ENCODE measurements around the gene RET.

The RET gene

GRCh38 chr10:43166880-43167497 is 90.1 kb downstream of the RET start:
- no peak overlapping the region for H3K4me3 ChIP-seq (ENCODE audit: severe bottlenecking)
- H3K4me1 ChIP-seq (ENCODE audit: insufficient read depth, poor library complexity, severe bottlenecking): peaks cover 9% of the 10 kb centered on the region
- H3K27ac ChIP-seq (ENCODE audit: poor library complexity, severe bottlenecking): no peak overlapping the region
- H3K27me3 ChIP-seq (ENCODE audit: insufficient read depth, poor library complexity, severe bottlenecking): no peaks in the 10 kb centered on the region
- no peaks in the 10 kb centered on the region for H3K9me3 ChIP-seq (ENCODE audit: severe bottlenecking)
- no peak for TF ChIP-seq CTCF (IDR thresholded peaks at IDR 0.05; ENCODE audit: poor library complexity, severe bottlenecking)
- no peak for DNase-seq (ENCODE audit: low spot score)
- peaks cover 35% of the 10 kb centered on the region for H3K36me3 ChIP-seq (ENCODE audit: low read depth)
- ATAC-seq (ENCODE audit: low read depth): no peak

DNA sequence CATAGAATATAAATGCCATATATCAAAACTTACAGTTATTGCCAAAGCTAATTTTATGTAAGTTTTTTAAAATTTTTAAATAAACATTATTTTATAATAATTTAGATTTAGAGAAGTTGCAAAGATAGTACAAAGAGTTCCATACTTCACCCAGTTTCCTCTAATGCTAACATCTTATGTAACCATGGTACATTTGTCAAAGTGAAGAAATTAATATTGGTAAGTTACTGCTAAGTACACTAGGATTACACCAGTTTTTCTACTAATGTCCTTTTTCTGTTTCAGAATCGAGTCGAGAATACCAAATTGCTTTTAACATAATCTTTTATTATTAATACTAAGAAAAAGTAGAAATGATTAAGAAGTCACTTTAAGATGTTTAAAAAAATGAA is 90.6 kb downstream of the RET start:
- no peaks in the 10 kb centered on the region for H3K27me3 ChIP-seq (ENCODE audit: insufficient read depth, poor library complexity, severe bottlenecking)
- no peak overlapping the region for H3K4me3 ChIP-seq (ENCODE audit: severe bottlenecking)
- ATAC-seq (ENCODE audit: low read depth) (no peak), DNase-seq (ENCODE audit: low spot score) (no peak)
- no peak overlapping the region for H3K27ac ChIP-seq (ENCODE audit: poor library complexity, severe bottlenecking)
- peaks cover 9% of the 10 kb centered on the region for H3K4me1 ChIP-seq (ENCODE audit: insufficient read depth, poor library complexity, severe bottlenecking)
- H3K9me3 ChIP-seq (ENCODE audit: severe bottlenecking): no peaks in the 10 kb centered on the region
- no peak for TF ChIP-seq CTCF (IDR thresholded peaks at IDR 0.05; ENCODE audit: poor library complexity, severe bottlenecking)
- peaks cover 39% of the 10 kb centered on the region for H3K36me3 ChIP-seq (ENCODE audit: low read depth)

GRCh38 chr10:43170491-43170890 is 93.6 kb downstream of the RET start:
- Histone ChIP-seq H3K4me1 (ENCODE audit: insufficient read depth, poor library complexity, severe bottlenecking) (peaks cover 9% of the 10 kb centered on the region), H3K9me3 (ENCODE audit: severe bottlenecking) (no peaks in the 10 kb centered on the region), H3K27me3 (ENCODE audit: insufficient read depth, poor library complexity, severe bottlenecking) (no peaks in the 10 kb centered on the region), H3K4me3 (ENCODE audit: severe bottlenecking) (no peak overlapping the region), H3K27ac (ENCODE audit: poor library complexity, severe bottlenecking) (no peak overlapping the region), H3K36me3 (ENCODE audit: low read depth) (peaks cover 44% of the 10 kb centered on the region)
- peak; percentile 21 for TF ChIP-seq CTCF (IDR thresholded peaks at IDR 0.05; ENCODE audit: poor library complexity, severe bottlenecking)
- DNase-seq (ENCODE audit: low spot score): no peak
- ATAC-seq (ENCODE audit: low read depth): no peak

DNA sequence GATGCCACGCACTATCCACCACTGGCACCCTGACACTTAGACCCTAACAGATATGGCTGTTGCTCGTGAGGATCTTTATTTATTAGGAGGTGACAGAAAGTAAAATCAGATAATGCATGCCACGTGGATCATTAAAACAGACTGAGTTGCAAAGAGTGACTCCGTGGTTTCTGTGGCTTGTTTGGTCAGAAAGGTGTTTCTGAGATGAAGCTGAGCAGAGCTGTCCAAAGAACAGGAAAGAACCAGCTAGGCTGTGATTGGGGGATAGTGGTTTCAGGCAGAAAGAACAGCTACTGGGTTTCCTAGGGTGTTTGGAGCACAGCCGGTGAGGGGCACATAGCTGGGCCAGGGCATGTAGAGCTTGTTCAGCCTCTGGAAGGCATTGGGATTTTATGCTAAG is 95.8 kb downstream of the RET start:
- H3K27ac ChIP-seq (ENCODE audit: poor library complexity, severe bottlenecking): no peak overlapping the region
- H3K27me3 ChIP-seq (ENCODE audit: insufficient read depth, poor library complexity, severe bottlenecking): no peaks in the 10 kb centered on the region
- H3K4me1 ChIP-seq (ENCODE audit: insufficient read depth, poor library complexity, severe bottlenecking): no peaks in the 10 kb centered on the region
- TF ChIP-seq CTCF (IDR thresholded peaks at IDR 0.05; ENCODE audit: poor library complexity, severe bottlenecking): no peak
- H3K4me3 ChIP-seq (ENCODE audit: severe bottlenecking): no peak overlapping the region
- no peaks in the 10 kb centered on the region for H3K9me3 ChIP-seq (ENCODE audit: severe bottlenecking)
- H3K36me3 ChIP-seq (ENCODE audit: low read depth): peaks cover 49% of the 10 kb centered on the region
- no peak for ATAC-seq (ENCODE audit: low read depth)
- no peak for DNase-seq (ENCODE audit: low spot score)

- ATAC-seq (ENCODE audit: low read depth) (no peak), DNase-seq (ENCODE audit: low spot score) (no peak)
- no peak overlapping the region for H3K4me3 ChIP-seq (ENCODE audit: severe bottlenecking)
- H3K9me3 ChIP-seq (ENCODE audit: severe bottlenecking): no peaks in the 10 kb centered on the region
- peaks cover 53% of the 10 kb centered on the region for H3K36me3 ChIP-seq (ENCODE audit: low read depth)
- H3K27me3 ChIP-seq (ENCODE audit: insufficient read depth, poor library complexity, severe bottlenecking): no peaks in the 10 kb centered on the region
- H3K4me1 ChIP-seq (ENCODE audit: insufficient read depth, poor library complexity, severe bottlenecking): no peaks in the 10 kb centered on the region
- no peak overlapping the region for H3K27ac ChIP-seq (ENCODE audit: poor library complexity, severe bottlenecking)
- TF ChIP-seq CTCF (IDR thresholded peaks at IDR 0.05; ENCODE audit: poor library complexity, severe bottlenecking): no peak
Observed at GRCh38 chr10:43173120-43173519, 96.3 kb downstream of the RET start.

All from RWPE2 (cell line).